T-helper 17 cell (primary cell): ENCODE results near the gene WNT9A. TPM values are rescaled to one million over a fixed set of nuclear protein-coding genes. Genes with fewer than 3 reads are reported as not detected.

Source experiments
- ATAC-seq: fragments of 150-1000 bp; cut with Tn5 transposase; 2 replicates; pipeline ENCODE4 v1.10.0; 2021; ENCODE audit warnings: mild to moderate bottlenecking, moderate library complexity
- DNase-seq, 3 donors: peaks; one replicate each; pipeline versions ENCODE4 v3.0.0 to v3.0.0-alpha.2; 2020 to 2021
- H3K9me3 ChIP-seq: one replicate; pipeline ENCODE4 v1.7.0; 2013; ENCODE audit warnings: low read length, mild to moderate bottlenecking; ENCODE audit not compliant: control insufficient read depth, poor library complexity, severe bottlenecking
- H3K27ac Mint-ChIP-seq: one replicate; pipeline ENCODE4 v1.8.0; 2022; ENCODE audit warnings: mild to moderate bottlenecking, moderate library complexity, mixed read lengths
- H3K27me3 Mint-ChIP-seq: one replicate; pipeline ENCODE4 v1.8.0; 2022; ENCODE audit warnings: mixed read lengths
- H3K36me3 Mint-ChIP-seq: one replicate; pipeline ENCODE4 v1.8.0; 2022; ENCODE audit warnings: low read depth, mixed read lengths
- H3K4me1 Mint-ChIP-seq: one replicate; pipeline ENCODE4 v1.8.0; 2022; ENCODE audit warnings: mild to moderate bottlenecking, mixed read lengths
- H3K4me3 Mint-ChIP-seq: one replicate; pipeline ENCODE4 v1.8.0; 2022; ENCODE audit warnings: mild to moderate bottlenecking, moderate library complexity, mixed read lengths
- total RNA-seq, 4 donors: library from RNA in 2 of 4; stranded (reverse) in 2 of 4; gene quantifications; one replicate each; pipeline ENCODE4 v1.2.3 and lab custom pipeline; 2022 to 2026

The WNT9A gene
- total RNA-seq, 2 donors from 2014 or later, result 0.10 to 0.18 TPM

- ATAC-seq (no peak), DNase-seq (peak in 1 of 3 donors; percentile 4)
- H3K27me3 Mint-ChIP-seq, result no peaks in the 10 kb centered on the region
- H3K27ac Mint-ChIP-seq, result no peak overlapping the region
- H3K36me3 Mint-ChIP-seq, result no peaks in the 10 kb centered on the region
- no peaks in the 10 kb centered on the region for H3K9me3 ChIP-seq
- peaks cover 20% of the 10 kb centered on the region for H3K4me1 Mint-ChIP-seq
- peak overlapping the region; percentile 69 for H3K4me3 Mint-ChIP-seq
These were observed 45.7 kb downstream of the WNT9A start for GRCh38 chr1:227901906-227902640.

GRCh38 chr1:227901239-227901905 is 46.4 kb downstream of the WNT9A start:
- no peak for ATAC-seq
- no peak overlapping the region for H3K4me3 Mint-ChIP-seq

GRCh38 chr1:227900571-227901051 is 47.1 kb downstream of the WNT9A start:
- ATAC-seq (no peak), DNase-seq (peak in 2 of 3 donors; percentile 1)
- H3K27ac Mint-ChIP-seq, result peak overlapping the region; percentile 47
- no peaks in the 10 kb centered on the region for H3K27me3 Mint-ChIP-seq
- no peaks in the 10 kb centered on the region for H3K9me3 ChIP-seq
- H3K4me1 Mint-ChIP-seq, result peaks cover 20% of the 10 kb centered on the region
- H3K4me3 Mint-ChIP-seq, result no peak overlapping the region
- no peaks in the 10 kb centered on the region for H3K36me3 Mint-ChIP-seq

More at GRCh38 chr1:227901239-227901905, 46.4 kb downstream of the WNT9A start:
- DNase-seq, result peak in 1 of 3 donors; percentile 8
- no peaks in the 10 kb centered on the region for H3K36me3 Mint-ChIP-seq
- no peak overlapping the region for H3K27ac Mint-ChIP-seq
- H3K9me3 ChIP-seq, result no peaks in the 10 kb centered on the region
- no peaks in the 10 kb centered on the region for H3K27me3 Mint-ChIP-seq
- peaks cover 20% of the 10 kb centered on the region for H3K4me1 Mint-ChIP-seq

- no peaks in the 10 kb centered on the region for H3K36me3 Mint-ChIP-seq
- ATAC-seq, result no peak
- H3K9me3 ChIP-seq, result no peaks in the 10 kb centered on the region
- peak in 2 of 3 donors; percentile 3 to 7 for DNase-seq
- H3K4me3 Mint-ChIP-seq, result no peak overlapping the region
- H3K27ac Mint-ChIP-seq, result no peak overlapping the region
- no peaks in the 10 kb centered on the region for H3K27me3 Mint-ChIP-seq
- peaks cover 23% of the 10 kb centered on the region for H3K4me1 Mint-ChIP-seq
These were observed 47.8 kb downstream of the WNT9A start for GRCh38 chr1:227899820-227900449.

GRCh38 chr1:227899141-227899819 is 48.5 kb downstream of the WNT9A start:
- no peak overlapping the region for H3K4me3 Mint-ChIP-seq
- DNase-seq, result peak in 2 of 3 donors; percentile 4 to 9
- no peaks in the 10 kb centered on the region for H3K27me3 Mint-ChIP-seq
- no peak overlapping the region for H3K27ac Mint-ChIP-seq
- H3K36me3 Mint-ChIP-seq, result no peaks in the 10 kb centered on the region
- H3K9me3 ChIP-seq, result no peaks in the 10 kb centered on the region
- peaks cover 23% of the 10 kb centered on the region for H3K4me1 Mint-ChIP-seq
- no peak for ATAC-seq

GRCh38 chr1:227898502-227899140 is 49.1 kb downstream of the WNT9A start:
- H3K4me1 Mint-ChIP-seq, result peaks cover 26% of the 10 kb centered on the region
- no peaks in the 10 kb centered on the region for H3K9me3 ChIP-seq
- no peaks in the 10 kb centered on the region for H3K36me3 Mint-ChIP-seq
- ATAC-seq, result no peak
- no peak overlapping the region for H3K27ac Mint-ChIP-seq
- H3K4me3 Mint-ChIP-seq, result no peak overlapping the region
- H3K27me3 Mint-ChIP-seq, result no peaks in the 10 kb centered on the region
- DNase-seq, result peak; percentile 2 to 5 (median 3)

- Mint-ChIP-seq H3K27ac (peak overlapping the region; percentile 24), H3K27me3 (no peaks in the 10 kb centered on the region), H3K36me3 (no peaks in the 10 kb centered on the region), H3K4me1 (peaks cover 26% of the 10 kb centered on the region), H3K4me3 (no peak overlapping the region)
- no peak for ATAC-seq
- DNase-seq, result peak in 1 of 3 donors; percentile 0
- H3K9me3 ChIP-seq, result no peaks in the 10 kb centered on the region
These were observed 49.9 kb downstream of the WNT9A start for GRCh38 chr1:227897704-227898438.

- Mint-ChIP-seq H3K4me3 (no peak overlapping the region), H3K27ac (peak overlapping the region; percentile 24), H3K4me1 (peaks cover 25% of the 10 kb centered on the region), H3K36me3 (no peaks in the 10 kb centered on the region), H3K27me3 (no peaks in the 10 kb centered on the region)
- ATAC-seq (no peak), DNase-seq (peak; percentile 1 to 6 (median 3))
- H3K9me3 ChIP-seq, result no peaks in the 10 kb centered on the region
These were observed 50.7 kb downstream of the WNT9A start for GRCh38 chr1:227896710-227897655.

GRCh38 chr1:227895828-227896685 is 51.7 kb downstream of the WNT9A start:
- ATAC-seq (no peak), DNase-seq (peak; percentile 3 to 7 (median 5))
- Mint-ChIP-seq H3K27ac (no peak overlapping the region), H3K27me3 (no peaks in the 10 kb centered on the region), H3K4me1 (peaks cover 25% of the 10 kb centered on the region), H3K36me3 (no peaks in the 10 kb centered on the region), H3K4me3 (no peak overlapping the region)
- H3K9me3 ChIP-seq, result no peaks in the 10 kb centered on the region

GRCh38 chr1:227894831-227895451 is 52.8 kb downstream of the WNT9A start:
- no peaks in the 10 kb centered on the region for H3K9me3 ChIP-seq
- Mint-ChIP-seq H3K27me3 (no peaks in the 10 kb centered on the region), H3K4me1 (peaks cover 22% of the 10 kb centered on the region), H3K4me3 (no peak overlapping the region), H3K36me3 (no peaks in the 10 kb centered on the region), H3K27ac (peak overlapping the region; percentile 43)
- DNase-seq (peak in 2 of 3 donors; percentile 7 to 8), ATAC-seq (no peak)
